ENCODE data around the gene ERC2. TPM values are rescaled to one million over a fixed set of nuclear protein-coding genes. Genes with fewer than 3 reads are reported as not detected.

The ERC2 gene
- total RNA-seq, 1 donor from 2014 or later: 1.5 TPM

DNA sequence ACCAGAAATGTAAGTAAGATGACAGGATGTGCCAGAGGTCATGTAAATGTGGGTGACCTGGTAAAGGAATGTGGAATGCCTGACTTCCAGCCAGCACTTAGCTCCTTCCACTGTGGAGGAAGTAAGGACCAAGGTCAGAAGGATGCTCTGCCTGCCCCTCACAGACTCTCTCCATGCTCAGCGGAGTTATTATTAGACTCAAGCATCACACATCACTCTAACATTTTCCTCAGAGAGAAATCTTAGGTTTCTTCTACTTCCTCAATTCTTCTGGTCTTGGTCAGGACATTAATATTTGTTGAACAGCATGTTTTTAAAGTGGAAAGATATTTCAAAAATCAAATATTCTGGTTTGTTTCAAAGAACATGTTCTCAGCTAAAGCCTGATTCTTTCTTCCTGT is 749.7 kb downstream of the ERC2 start:
- no peak overlapping the region for H3K27ac ChIP-seq
- H3K4me3 ChIP-seq: no peak overlapping the region
- H3K9me3 ChIP-seq: no peaks in the 10 kb centered on the region
- ATAC-seq (no peak), DNase-seq (no peak)
- TF ChIP-seq, protein P1, sequence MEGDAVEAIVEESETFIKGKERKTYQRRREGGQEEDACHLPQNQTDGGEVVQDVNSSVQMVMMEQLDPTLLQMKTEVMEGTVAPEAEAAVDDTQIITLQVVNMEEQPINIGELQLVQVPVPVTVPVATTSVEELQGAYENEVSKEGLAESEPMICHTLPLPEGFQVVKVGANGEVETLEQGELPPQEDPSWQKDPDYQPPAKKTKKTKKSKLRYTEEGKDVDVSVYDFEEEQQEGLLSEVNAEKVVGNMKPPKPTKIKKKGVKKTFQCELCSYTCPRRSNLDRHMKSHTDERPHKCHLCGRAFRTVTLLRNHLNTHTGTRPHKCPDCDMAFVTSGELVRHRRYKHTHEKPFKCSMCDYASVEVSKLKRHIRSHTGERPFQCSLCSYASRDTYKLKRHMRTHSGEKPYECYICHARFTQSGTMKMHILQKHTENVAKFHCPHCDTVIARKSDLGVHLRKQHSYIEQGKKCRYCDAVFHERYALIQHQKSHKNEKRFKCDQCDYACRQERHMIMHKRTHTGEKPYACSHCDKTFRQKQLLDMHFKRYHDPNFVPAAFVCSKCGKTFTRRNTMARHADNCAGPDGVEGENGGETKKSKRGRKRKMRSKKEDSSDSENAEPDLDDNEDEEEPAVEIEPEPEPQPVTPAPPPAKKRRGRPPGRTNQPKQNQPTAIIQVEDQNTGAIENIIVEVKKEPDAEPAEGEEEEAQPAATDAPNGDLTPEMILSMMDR (IDR thresholded peaks at IDR 0.05): no peak
- no peaks in the 10 kb centered on the region for H3K27me3 ChIP-seq (ENCODE audit: low read depth)
- intact Hi-C loops (cut with DNase I): no loop called here
- H3K4me1 ChIP-seq: no peaks in the 10 kb centered on the region
- H3K36me3 ChIP-seq: no peaks in the 10 kb centered on the region

DNA sequence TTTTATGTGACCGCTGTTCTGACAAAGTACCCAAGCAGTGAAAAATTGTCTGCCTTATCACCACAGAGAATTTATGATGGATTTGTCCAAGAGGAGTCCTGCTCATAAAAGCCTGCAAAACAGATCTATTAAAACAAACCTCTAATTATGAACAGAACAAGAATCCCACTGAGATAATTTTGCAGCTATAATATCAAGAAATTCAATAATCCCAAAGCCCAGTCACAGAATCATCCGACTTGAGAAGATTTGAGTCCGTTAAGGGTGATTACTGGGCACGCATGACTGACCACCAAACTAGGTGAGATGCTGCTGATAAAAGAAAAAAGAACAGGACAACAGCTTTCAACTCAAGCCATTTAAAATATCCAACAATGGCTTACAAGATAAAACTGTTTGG is 750.2 kb downstream of the ERC2 start:
- intact Hi-C loops (cut with DNase I): no loop called here

DNA sequence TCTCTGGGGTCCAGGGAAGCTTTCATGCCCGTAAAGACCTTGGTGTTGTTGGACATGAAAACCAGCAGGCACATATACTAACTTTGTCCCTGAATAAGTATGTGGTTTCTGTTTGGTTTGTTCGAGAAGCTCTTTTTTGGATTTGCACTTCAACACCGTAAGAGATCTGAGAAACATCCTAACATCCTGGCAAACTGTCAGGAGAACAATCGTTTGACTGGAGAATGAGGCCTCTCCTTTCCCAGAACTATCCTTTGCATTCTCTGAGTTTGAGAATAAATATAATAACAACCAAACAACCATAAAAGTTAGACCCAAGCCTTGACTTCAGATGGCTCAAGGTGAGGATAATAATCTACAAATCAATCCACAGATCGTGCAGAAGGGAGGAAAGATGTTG is 750.8 kb downstream of the ERC2 start:
- intact Hi-C loops (cut with DNase I): no loop called here
- no peaks in the 10 kb centered on the region for H3K4me1 ChIP-seq
- TF ChIP-seq, protein P1 (IDR thresholded peaks at IDR 0.05): no peak
- no peaks in the 10 kb centered on the region for H3K36me3 ChIP-seq
- H3K4me3 ChIP-seq: no peak overlapping the region
- ATAC-seq (no peak), DNase-seq (no peak)
- no peaks in the 10 kb centered on the region for H3K27me3 ChIP-seq (ENCODE audit: low read depth)
- no peak overlapping the region for H3K27ac ChIP-seq
- H3K9me3 ChIP-seq: no peaks in the 10 kb centered on the region

More for the DNA sequence above, 750.2 kb downstream of the ERC2 start:
- H3K9me3 ChIP-seq: no peaks in the 10 kb centered on the region
- TF ChIP-seq, protein P1 (IDR thresholded peaks at IDR 0.05): no peak
- no peak overlapping the region for H3K27ac ChIP-seq
- H3K36me3 ChIP-seq: no peaks in the 10 kb centered on the region
- H3K4me3 ChIP-seq: no peak overlapping the region
- H3K27me3 ChIP-seq (ENCODE audit: low read depth): no peaks in the 10 kb centered on the region
- H3K4me1 ChIP-seq: no peaks in the 10 kb centered on the region
- DNase-seq (no peak), ATAC-seq (no peak)

DNA sequence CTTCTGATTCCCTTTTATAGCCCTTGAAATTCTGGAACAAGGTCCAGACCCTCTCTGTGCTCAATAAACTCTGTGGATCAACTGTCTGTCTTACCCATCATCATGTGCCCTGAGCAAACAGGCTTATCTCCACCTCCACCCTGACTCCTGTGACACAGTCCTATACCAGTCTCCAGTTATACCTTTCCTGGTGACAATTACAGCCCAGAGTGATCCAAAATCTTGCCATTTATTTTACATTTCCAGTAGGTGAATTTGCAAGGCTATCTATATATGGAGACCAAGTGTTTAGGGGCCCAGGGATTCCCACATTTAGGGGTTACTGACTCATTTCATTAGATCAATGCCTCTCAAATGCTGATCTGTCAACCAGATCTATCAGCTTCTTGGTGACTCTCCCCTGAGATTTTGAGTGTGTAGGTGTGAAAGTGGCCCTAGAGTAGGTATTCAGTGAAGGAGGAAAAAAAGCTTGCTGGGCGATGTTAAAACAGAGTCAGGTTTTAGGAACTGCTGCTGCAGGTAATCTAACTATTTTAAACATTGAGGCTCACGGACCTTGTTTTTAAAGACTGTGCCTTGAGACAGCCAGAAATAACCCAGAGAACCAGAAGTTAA is 751.5 kb downstream of the ERC2 start:
- Histone ChIP-seq H3K27ac (no peak overlapping the region), H3K27me3 (ENCODE audit: low read depth) (no peaks in the 10 kb centered on the region), H3K36me3 (no peaks in the 10 kb centered on the region), H3K4me3 (no peak overlapping the region), H3K9me3 (no peaks in the 10 kb centered on the region), H3K4me1 (no peaks in the 10 kb centered on the region)
- intact Hi-C loops (cut with DNase I): no loop called here
- DNase-seq (no peak), ATAC-seq (no peak)
- TF ChIP-seq, protein P1 (IDR thresholded peaks at IDR 0.05): no peak

DNA sequence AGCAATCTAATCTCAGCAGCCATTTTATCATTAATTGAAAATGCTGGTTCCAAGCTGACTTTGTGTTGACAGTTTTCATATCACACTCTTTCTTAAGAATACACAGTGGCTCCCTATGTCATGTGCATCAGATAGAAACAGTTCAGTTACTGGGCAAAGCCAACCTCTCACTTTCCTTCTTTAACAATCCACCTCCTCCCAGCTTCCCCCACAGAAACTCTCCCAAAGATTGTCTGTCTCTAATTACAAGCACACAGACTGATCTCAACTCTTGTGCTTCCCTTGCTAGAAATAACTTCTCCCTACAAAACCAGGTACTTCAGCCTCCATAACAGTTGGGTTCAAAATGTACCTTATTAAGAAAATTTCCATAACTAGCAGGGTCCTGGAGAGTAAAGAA is 752.2 kb downstream of the ERC2 start:
- ATAC-seq: no peak
- no peaks in the 10 kb centered on the region for H3K36me3 ChIP-seq

More for the DNA sequence above, 752.2 kb downstream of the ERC2 start:
- TF ChIP-seq, protein P1 (IDR thresholded peaks at IDR 0.05): no peak
- Histone ChIP-seq H3K4me1 (no peaks in the 10 kb centered on the region), H3K4me3 (no peak overlapping the region), H3K9me3 (no peaks in the 10 kb centered on the region), H3K27ac (no peak overlapping the region), H3K27me3 (ENCODE audit: low read depth) (no peaks in the 10 kb centered on the region)
- DNase-seq: no peak
- intact Hi-C loops (cut with DNase I): no loop called here

All from lower lobe of right lung (tissue), 2 donors.